ENCODE measurements around the gene TMPRSS9.

- TF ChIP-seq CTCF (IDR thresholded peaks at IDR 0.05; ENCODE audit: low read depth, low read length), result no peak
- no peak for TF ChIP-seq EZH2phosphoT487 (IDR thresholded peaks at IDR 0.05; ENCODE audit: low read depth)
These were observed 34.0 kb downstream of the TMPRSS9 start for GRCh38 chr19:2394054-2394441.

Measured in OCI-LY3 (cell line).